A172 (cell line): ENCODE results near the gene ADD3. TPM values are rescaled to one million over a fixed set of nuclear protein-coding genes. Genes with fewer than 3 reads are reported as not detected.

Experiments
- DNase-seq: peaks from one replicate; pipeline ENCODE4 v3.0.0-alpha.2; 2015; ENCODE audit warnings: low spot score
- total RNA-seq: library from RNA; depleted of rRNA; stranded (reverse); fragments of >200 nt; shearing (Covaris generic); gene quantifications from 2 replicates; pipeline ENCODE4 v1.2.3, GENCODE V29; 2014

Gene ADD3
- total RNA-seq, 1 experiment from 2014 or later = 63.3 TPM

- no peak for DNase-seq
Observed at GRCh38 chr10:110151467-110151866, 143.7 kb downstream of the ADD3 start.

GRCh38 chr10:110151971-110152370 lies 144.2 kb downstream of the ADD3 start:
- no peak for DNase-seq

GRCh38 chr10:110153396-110153795 lies 145.6 kb downstream of the ADD3 start:
- no peak for DNase-seq

- no peak for DNase-seq
Observed at GRCh38 chr10:110156046-110156445, 148.3 kb downstream of the ADD3 start.

- no peak for DNase-seq
Observed at GRCh38 chr10:110158051-110159005, 150.5 kb downstream of the ADD3 start.

- no peak for DNase-seq
Observed at GRCh38 chr10:110160081-110160480, 152.3 kb downstream of the ADD3 start.

GRCh38 chr10:110160522-110160921 lies 152.7 kb downstream of the ADD3 start:
- no peak for DNase-seq

GRCh38 chr10:110162741-110163145 lies 155.0 kb downstream of the ADD3 start:
- no peak for DNase-seq

GRCh38 chr10:110163192-110163773 lies 155.5 kb downstream of the ADD3 start:
- DNase-seq = no peak

GRCh38 chr10:110163841-110164240 lies 156.1 kb downstream of the ADD3 start:
- DNase-seq = no peak

GRCh38 chr10:110165239-110165638 lies 157.5 kb downstream of the ADD3 start:
- DNase-seq = no peak

GRCh38 chr10:110167149-110167548 lies 159.4 kb downstream of the ADD3 start:
- DNase-seq = no peak

GRCh38 chr10:110168601-110169481 lies 161.1 kb downstream of the ADD3 start:
- DNase-seq = no peak

GRCh38 chr10:110169586-110169985 lies 161.8 kb downstream of the ADD3 start:
- no peak for DNase-seq

GRCh38 chr10:110170142-110170971 lies 162.6 kb downstream of the ADD3 start:
- DNase-seq = no peak

- no peak for DNase-seq
Observed at GRCh38 chr10:110171032-110171431, 163.2 kb downstream of the ADD3 start.

GRCh38 chr10:110172155-110172554 lies 164.4 kb downstream of the ADD3 start:
- DNase-seq = no peak

GRCh38 chr10:110174201-110174600 lies 166.4 kb downstream of the ADD3 start:
- DNase-seq = no peak

GRCh38 chr10:110174816-110175215 lies 167.0 kb downstream of the ADD3 start:
- DNase-seq = no peak

- DNase-seq = no peak
Observed at GRCh38 chr10:110175406-110175805, 167.6 kb downstream of the ADD3 start.
